Astrocyte of the cerebellum (primary cell): Measurements from ENCODE around the gene LIMS1.
"Not testable (repeated sequence)": the region's sequence is repeated elsewhere in the genome, so short reads cannot be mapped to it uniquely, and the experiment has no call there.

Source experiments
- DNase-seq: peaks from one replicate; pipeline ENCODE4 v3.0.0-alpha.2; 2011; ENCODE audit warnings: low read depth
- H3K4me3 ChIP-seq: 2 replicates; pipeline ENCODE4 v1.5.1; 2011; ENCODE audit warnings: mild to moderate bottlenecking, low read depth, low read length, moderate library complexity
- in situ Hi-C: cut with HindIII; loops from 2 replicates; pipeline ENCODE4 v1.10.0; 2017; ENCODE audit warnings: low sequenced_read_pairs
- TF ChIP-seq, protein P1 (sequence below): IDR thresholded peaks from 2 replicates; pipeline ENCODE4 v1.5.1; 2012; ENCODE audit warnings: low read length, low read depth, moderate library complexity, mild to moderate bottlenecking; ENCODE audit errors: missing control alignments

LIMS1 gene, protein sequence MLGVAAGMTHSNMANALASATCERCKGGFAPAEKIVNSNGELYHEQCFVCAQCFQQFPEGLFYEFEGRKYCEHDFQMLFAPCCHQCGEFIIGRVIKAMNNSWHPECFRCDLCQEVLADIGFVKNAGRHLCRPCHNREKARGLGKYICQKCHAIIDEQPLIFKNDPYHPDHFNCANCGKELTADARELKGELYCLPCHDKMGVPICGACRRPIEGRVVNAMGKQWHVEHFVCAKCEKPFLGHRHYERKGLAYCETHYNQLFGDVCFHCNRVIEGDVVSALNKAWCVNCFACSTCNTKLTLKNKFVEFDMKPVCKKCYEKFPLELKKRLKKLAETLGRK

DNA sequence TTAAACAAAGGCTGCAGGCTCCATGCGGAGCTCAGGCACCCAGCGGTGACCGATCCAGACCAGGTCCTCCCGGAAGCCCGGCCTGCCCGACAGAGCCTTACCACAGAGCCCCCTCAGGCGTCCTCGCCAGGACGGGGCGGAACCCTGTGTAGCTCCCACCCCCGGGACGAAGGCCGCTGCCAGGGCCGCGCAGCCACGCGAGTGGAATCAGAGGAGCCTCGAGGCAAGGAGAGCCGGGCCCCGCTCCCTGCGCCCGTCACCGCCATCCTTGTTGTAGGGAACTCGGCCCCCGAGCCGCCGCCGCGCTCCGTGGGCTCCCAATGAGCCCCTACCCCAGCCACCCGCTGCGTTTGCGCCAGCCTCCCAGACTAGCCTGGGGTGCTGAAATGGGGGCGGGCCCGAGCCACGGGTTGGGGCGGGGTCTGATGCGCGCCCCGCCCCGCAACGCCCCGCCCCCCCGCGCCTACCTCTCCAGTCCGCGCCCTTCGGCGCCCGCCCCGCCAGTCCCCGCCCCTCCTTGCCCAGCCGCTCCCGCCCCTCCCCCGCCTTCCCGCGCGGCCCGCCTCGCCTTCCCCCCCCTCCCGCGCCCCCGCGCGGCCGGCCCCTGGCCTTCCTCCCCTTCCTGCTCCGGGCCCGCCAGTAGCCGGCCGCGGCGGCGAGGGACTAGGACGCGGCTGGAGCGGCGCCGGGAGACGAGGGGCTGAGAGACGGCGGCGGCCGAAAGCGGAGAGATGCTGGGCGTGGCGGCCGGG lies at the start of gene LIMS1:
Gene LIMS1 (plus strand): TSS at position 639 of the 752 bp plus-strand sequence. CDS start 93 bp downstream, at position 732.
- in situ Hi-C loops: no loop called here
- peak; percentile 70 for DNase-seq
- TF ChIP-seq, protein P1, sequence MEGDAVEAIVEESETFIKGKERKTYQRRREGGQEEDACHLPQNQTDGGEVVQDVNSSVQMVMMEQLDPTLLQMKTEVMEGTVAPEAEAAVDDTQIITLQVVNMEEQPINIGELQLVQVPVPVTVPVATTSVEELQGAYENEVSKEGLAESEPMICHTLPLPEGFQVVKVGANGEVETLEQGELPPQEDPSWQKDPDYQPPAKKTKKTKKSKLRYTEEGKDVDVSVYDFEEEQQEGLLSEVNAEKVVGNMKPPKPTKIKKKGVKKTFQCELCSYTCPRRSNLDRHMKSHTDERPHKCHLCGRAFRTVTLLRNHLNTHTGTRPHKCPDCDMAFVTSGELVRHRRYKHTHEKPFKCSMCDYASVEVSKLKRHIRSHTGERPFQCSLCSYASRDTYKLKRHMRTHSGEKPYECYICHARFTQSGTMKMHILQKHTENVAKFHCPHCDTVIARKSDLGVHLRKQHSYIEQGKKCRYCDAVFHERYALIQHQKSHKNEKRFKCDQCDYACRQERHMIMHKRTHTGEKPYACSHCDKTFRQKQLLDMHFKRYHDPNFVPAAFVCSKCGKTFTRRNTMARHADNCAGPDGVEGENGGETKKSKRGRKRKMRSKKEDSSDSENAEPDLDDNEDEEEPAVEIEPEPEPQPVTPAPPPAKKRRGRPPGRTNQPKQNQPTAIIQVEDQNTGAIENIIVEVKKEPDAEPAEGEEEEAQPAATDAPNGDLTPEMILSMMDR: no peak
- H3K4me3 ChIP-seq: peak within 1 kb of the TSS; percentile 69

DNA sequence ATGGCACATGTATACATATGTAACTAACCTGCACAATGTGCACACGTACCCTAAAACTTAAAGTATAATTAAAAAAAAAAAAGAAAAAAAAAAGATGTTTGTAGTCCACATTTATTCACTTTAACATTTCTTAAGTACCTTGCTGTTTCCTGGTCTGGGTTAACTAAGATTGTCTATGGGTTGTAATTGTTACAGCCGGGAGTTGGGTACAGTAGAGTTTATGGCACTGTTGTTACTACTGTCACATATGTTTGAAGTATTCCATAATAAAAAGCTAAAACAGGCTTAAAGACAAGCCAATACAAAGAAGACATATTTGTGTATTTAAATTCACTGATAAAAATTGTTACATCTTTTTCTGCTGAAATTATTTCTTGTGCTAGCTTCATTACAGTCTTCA lies 49.0 kb upstream of the LIMS1 start:
- in situ Hi-C loops: no loop called here

DNA sequence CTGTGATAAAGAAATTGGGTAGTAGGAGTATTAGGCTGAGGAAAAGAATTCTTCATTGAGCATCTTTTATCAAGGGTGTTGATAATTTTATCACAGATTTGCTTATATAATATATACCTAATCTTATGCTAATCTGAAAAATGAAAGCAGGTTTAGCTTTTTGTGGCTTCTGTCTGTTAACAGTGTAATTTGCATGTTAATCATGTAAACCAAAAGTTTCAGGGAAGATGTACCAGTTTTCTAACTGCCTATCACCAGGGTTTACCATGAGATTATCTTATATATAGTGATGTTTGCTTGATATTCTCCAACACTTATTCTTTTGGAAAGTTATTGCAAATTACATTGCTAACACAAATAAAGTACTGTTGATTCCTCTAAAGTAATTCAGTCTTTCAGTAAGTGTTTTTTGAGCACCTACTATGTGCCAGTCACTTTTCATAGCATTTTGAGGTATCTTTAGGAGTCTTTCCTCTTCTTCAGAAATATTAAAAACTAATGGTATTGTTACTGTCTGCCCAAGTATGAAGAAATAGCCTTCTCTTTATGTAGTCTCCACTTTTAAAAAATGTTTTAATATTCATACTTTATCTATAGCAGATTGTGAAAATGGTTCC lies 43.7 kb upstream of the LIMS1 start:
- in situ Hi-C loops: no loop called here
- TF ChIP-seq, protein P1: no peak
- no peak overlapping the region for H3K4me3 ChIP-seq
- DNase-seq: no peak

More for the DNA sequence above, 49.0 kb upstream of the LIMS1 start:
- TF ChIP-seq, protein P1: no peak
- DNase-seq: no peak
- no peak overlapping the region for H3K4me3 ChIP-seq

DNA sequence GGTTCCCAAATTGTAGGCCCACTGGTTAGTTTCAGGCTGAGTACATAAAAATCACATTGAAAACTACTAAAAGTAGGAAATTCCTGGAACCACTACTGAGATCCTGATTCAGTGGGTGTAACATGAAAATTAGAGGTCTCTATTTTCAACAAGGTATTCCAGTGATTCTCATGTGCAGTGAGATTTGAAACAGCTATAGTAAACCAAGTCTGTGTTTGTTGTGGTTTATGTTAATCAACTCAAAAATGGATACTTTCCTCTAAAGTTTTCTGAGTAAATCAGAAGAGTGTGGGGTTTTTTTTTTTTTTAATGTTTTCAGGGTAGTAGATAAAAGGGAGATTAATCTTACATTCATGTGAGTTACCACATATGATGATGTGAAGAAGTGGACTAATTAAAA lies 42.4 kb upstream of the LIMS1 start:
- TF ChIP-seq, protein P1: no peak
- no peak overlapping the region for H3K4me3 ChIP-seq
- in situ Hi-C loops: no loop called here
- no peak for DNase-seq

DNA sequence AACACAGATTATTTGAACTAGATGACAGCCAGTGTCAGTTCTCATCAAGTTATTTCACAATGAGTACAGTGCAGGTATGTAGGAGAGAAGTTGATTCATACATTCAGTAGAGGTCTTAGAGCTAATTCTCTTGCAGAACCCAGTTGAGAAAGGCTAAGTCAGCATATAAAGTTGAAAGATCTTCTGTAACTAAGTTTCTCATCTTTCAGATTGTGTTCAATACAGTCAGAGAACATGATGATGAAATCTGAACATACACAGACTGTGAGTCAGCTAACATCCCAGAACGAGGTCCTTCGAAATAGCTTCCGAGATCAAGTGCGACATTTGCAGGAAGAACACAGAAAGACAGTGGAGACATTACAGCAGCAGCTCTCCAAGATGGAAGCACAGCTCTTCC lies 41.9 kb upstream of the LIMS1 start:
- in situ Hi-C loops: no loop called here
- H3K4me3 ChIP-seq: no peak overlapping the region
- peak; percentile 64 for DNase-seq
- TF ChIP-seq, protein P1: no peak

DNA sequence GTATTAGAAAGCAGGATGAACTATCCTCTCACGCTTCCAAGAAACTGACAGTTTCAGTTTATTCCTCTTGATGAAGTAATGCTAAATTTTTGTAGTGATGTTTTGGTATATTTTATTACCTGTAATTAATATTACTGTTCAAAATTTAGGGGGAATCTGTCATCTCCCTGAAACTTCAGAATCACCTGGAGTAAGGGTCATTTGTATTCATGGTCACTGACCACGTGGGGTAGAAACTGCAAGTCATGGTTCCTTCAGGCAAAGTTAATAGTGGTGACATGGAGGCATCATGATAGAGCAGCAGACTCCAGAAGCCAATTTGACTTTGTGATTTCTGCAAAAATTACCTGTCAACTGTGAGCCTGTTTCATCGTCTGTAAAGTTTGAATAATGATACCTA lies 38.1 kb upstream of the LIMS1 start:
- in situ Hi-C loops: not testable (repeated sequence)

DNA sequence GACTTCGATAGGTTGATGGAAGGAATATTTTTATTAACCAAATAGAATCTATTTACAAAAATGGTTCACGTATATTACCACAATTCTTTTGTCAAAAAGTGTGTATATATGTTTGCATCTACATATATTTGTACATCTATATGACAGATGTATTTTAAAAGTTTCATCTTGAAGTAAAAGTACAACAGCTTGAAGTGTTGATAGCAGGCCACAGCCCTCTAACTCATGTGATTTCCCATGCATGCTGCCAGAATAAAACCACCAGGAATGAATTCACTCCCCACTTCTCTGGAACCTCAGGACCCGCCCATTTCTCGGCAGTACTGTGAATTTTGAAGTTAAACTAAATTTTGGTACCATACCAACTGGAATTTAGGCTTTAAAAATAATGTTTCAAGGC lies 26.6 kb upstream of the LIMS1 start:
- in situ Hi-C loops, H3K4me3 ChIP-seq: not testable (repeated sequence)
- DNase-seq: peak; percentile 49

More for the DNA sequence above, 38.1 kb upstream of the LIMS1 start:
- H3K4me3 ChIP-seq, DNase-seq: not testable (repeated sequence)

DNA sequence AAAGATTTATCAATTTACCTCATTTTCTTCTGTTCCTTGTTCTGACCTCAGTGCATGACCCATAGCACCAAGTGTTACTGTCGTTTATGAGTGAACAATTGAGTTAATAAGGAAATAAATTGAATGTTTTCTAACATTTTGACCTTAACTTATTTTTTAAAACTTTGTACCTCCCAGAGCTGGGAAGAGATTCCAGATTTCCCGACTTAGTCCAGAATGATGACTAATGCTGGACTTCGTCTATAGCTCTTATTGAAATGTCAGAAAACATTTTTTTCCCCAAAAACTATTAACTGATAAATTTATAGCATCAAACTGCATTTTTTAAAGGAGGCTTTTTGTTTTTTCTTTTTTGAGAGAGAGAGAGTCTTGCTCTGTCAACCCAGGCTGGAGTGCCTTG lies 21.8 kb upstream of the LIMS1 start:
- DNase-seq, in situ Hi-C loops, H3K4me3 ChIP-seq: not testable (repeated sequence)

DNA sequence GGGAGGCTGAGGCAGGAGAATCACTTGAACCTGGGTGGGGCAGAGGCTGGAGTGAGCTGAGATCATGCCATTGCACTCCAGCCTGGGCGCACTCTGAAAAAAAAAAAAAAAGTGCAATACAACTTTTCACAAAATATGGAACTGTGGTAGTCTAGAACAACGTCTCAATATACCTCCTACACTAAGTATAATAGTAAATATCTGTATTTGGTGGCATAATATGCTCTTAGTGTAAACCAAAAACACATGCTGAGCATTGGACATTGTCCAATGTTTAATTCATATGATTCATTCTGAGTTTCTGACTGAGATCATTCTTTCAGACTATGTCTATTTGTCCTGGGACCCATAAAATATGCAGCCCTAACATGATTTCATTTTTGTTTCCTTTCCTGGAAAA lies 19.8 kb upstream of the LIMS1 start:
- in situ Hi-C loops, DNase-seq, H3K4me3 ChIP-seq: not testable (repeated sequence)

DNA sequence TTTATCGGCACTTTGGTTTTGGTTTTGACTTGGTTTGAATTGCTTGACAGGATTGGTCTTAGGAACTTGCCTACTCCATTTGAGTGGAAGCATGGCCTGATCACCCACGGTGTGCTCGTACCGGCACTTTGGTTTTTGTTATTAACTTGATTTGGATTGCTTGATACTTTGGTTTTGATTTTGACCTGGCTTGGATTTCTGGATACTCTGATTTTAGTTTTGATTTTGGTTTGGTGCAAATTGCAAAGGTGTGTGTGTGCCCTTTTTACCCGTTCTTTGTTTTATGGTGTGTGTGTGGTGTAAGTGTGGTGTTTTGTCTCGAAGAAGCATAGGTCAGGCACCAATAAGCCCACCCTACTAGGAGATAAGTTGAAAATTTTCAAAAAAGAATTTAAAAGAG lies 9.6 kb upstream of the LIMS1 start:
- in situ Hi-C loops, H3K4me3 ChIP-seq, DNase-seq: not testable (repeated sequence)

DNA sequence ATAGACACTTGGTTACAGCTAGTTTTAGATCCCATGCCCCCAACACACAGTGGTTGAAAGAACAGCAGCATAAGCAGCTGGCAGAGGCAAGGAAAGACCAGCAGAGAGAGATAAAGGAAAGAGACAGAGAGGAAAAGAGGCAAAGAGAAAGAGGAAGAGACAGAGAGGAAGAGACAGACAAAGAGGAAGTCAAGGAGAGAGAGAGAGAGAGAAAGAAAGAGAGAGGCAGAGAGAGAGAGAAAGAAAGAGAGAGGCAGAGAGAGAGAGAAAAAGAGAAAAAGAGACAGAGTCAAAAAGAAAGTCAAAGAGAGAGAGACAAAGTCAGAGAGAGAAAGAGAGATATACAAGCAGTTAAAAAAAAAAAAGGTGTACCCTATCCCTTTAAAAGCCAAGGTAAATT lies 9.0 kb upstream of the LIMS1 start:
- in situ Hi-C loops, H3K4me3 ChIP-seq, DNase-seq: not testable (repeated sequence)
